GM21723 (cell line): ENCODE measurements around the gene ITM2A.

Experiments
- ATAC-seq: cut with Tn5 transposase; IDR thresholded peaks from one replicate; pipeline ENCODE4 v1.9.1; 2021; ENCODE audit warnings: mild to moderate bottlenecking, moderate library complexity; ENCODE audit not compliant: unreplicated experiment

The ITM2A gene

GRCh38 chrX:79325263-79325958 is 41.7 kb downstream of the ITM2A start:
- no peak for ATAC-seq
